H9 (cell line): ENCODE measurements around the gene LEMD1. TPM values are rescaled to one million over a fixed set of nuclear protein-coding genes. Genes with fewer than 3 reads are reported as not detected.

ENCODE experiments used
- DNase-seq: peaks from one replicate; pipeline ENCODE4 v3.0.0-alpha.2; 2017
- H2AFZ ChIP-seq: one replicate; pipeline ENCODE4 v1.6.1; 2013; ENCODE audit warnings: mild to moderate bottlenecking, low read length, control low read depth, moderate library complexity
- H2AK5ac ChIP-seq: 2 replicates; pipeline ENCODE4 v1.6.1; 2013; ENCODE audit warnings: low read length, control low read depth, mixed read lengths; ENCODE audit not compliant: insufficient read length
- H2BK120ac ChIP-seq: one replicate; pipeline ENCODE4 v1.6.1; 2013; ENCODE audit warnings: low read depth, mild to moderate bottlenecking, low read length, control low read depth, inconsistent platforms; ENCODE audit not compliant: poor library complexity, severe bottlenecking
- H2BK12ac ChIP-seq: 2 replicates; pipeline ENCODE4 v1.6.1; 2013; ENCODE audit warnings: low read length, control low read depth, mixed read lengths, low read depth; ENCODE audit not compliant: insufficient read length
- H2BK15ac ChIP-seq: 2 replicates; pipeline ENCODE4 v1.6.1; 2013; ENCODE audit warnings: low read depth, low read length, control low read depth
- H2BK20ac ChIP-seq: one replicate; pipeline ENCODE4 v1.6.1; 2013; ENCODE audit warnings: low read depth, mild to moderate bottlenecking, low read length, control low read depth, inconsistent platforms; ENCODE audit not compliant: poor library complexity, severe bottlenecking
- H2BK5ac ChIP-seq: 2 replicates; pipeline ENCODE4 v1.6.1; 2013; ENCODE audit warnings: low read length, control low read depth, mixed read lengths; ENCODE audit not compliant: insufficient read length
- H3K14ac ChIP-seq: 2 replicates; pipeline ENCODE4 v1.6.1; 2013; ENCODE audit warnings: low read length, control low read depth; ENCODE audit not compliant: insufficient read depth
- H3K18ac ChIP-seq: 2 replicates; pipeline ENCODE4 v1.6.1; 2013; ENCODE audit warnings: low read depth, mild to moderate bottlenecking, mixed read lengths, low read length, control low read depth; ENCODE audit not compliant: insufficient read length
- H3K23ac ChIP-seq: 2 replicates; pipeline ENCODE4 v1.6.1; 2013; ENCODE audit warnings: low read length, control low read depth, mixed read lengths, low read depth; ENCODE audit not compliant: insufficient read length
- H3K23me2 ChIP-seq: 2 replicates; pipeline ENCODE4 v1.6.1; 2013; ENCODE audit warnings: low read depth, mild to moderate bottlenecking, mixed read lengths, low read length, control low read depth; ENCODE audit not compliant: insufficient read length, poor library complexity, severe bottlenecking
- H3K27ac ChIP-seq: 2 replicates; pipeline ENCODE4 v1.5.1; 2013; ENCODE audit warnings: low read length, control low read depth, mixed read lengths, low read depth; ENCODE audit not compliant: insufficient read length
- H3K27me3 ChIP-seq: 2 replicates; pipeline ENCODE4 v1.6.1; 2013; ENCODE audit warnings: low read length, control low read depth, inconsistent platforms; ENCODE audit not compliant: insufficient read depth
- H3K4ac ChIP-seq: 2 replicates; pipeline ENCODE4 v1.6.1; 2013; ENCODE audit warnings: low read depth, mild to moderate bottlenecking, control low read depth, inconsistent platforms, low read length, moderate library complexity
- H3K4me1 ChIP-seq: 2 replicates; pipeline ENCODE4 v1.6.1; 2013; ENCODE audit warnings: low read length, control low read depth, inconsistent platforms; ENCODE audit not compliant: insufficient read depth
- H3K4me2 ChIP-seq: 2 replicates; pipeline ENCODE4 v1.6.1; 2013; ENCODE audit warnings: low read length, control low read depth, mixed read lengths; ENCODE audit not compliant: insufficient read length, insufficient read depth
- H3K56ac ChIP-seq: 2 replicates; pipeline ENCODE4 v1.6.1; 2013; ENCODE audit warnings: low read depth, mild to moderate bottlenecking, mixed read lengths, low read length, control low read depth; ENCODE audit not compliant: insufficient read length
- H3K79me1 ChIP-seq: 2 replicates; pipeline ENCODE4 v1.6.1; 2013; ENCODE audit warnings: low read depth, mild to moderate bottlenecking, moderate library complexity, low read length, control low read depth, inconsistent platforms; ENCODE audit not compliant: insufficient read depth, poor library complexity, severe bottlenecking
- H3K79me2 ChIP-seq: 2 replicates; pipeline ENCODE4 v1.6.1; 2013; ENCODE audit warnings: low read length, control low read depth, inconsistent platforms; ENCODE audit not compliant: insufficient read depth
- H3K9ac ChIP-seq: 2 replicates; pipeline ENCODE4 v1.6.1; 2013; ENCODE audit warnings: low read length, control low read depth, mixed read lengths; ENCODE audit not compliant: insufficient read length; ENCODE audit errors: extremely low read depth
- H3K9me3 ChIP-seq: one replicate; pipeline ENCODE4 v1.6.1; 2013; ENCODE audit warnings: low read depth, low read length, inconsistent platforms; ENCODE audit not compliant: control insufficient read depth
- H3T11ph ChIP-seq: one replicate; pipeline ENCODE4 v1.6.1; 2013; ENCODE audit warnings: mild to moderate bottlenecking, low read length, control low read depth, inconsistent platforms
- H4K20me1 ChIP-seq: one replicate; pipeline ENCODE4 v1.6.1; 2013; ENCODE audit not compliant: control insufficient read depth, insufficient read length, insufficient read depth
- H4K5ac ChIP-seq: 2 replicates; pipeline ENCODE4 v1.6.1; 2013; ENCODE audit warnings: low read depth, mild to moderate bottlenecking, mixed read lengths, low read length, control low read depth; ENCODE audit not compliant: insufficient read length
- H4K8ac ChIP-seq: replicated peaks from 2 replicates; pipeline ENCODE4 v1.6.1; 2013; ENCODE audit warnings: low read length, control low read depth, mixed read lengths, low read depth; ENCODE audit not compliant: insufficient read length
- H4K91ac ChIP-seq: 2 replicates; pipeline ENCODE4 v1.6.1; 2013; ENCODE audit warnings: low read depth, mild to moderate bottlenecking, moderate library complexity, mixed read lengths, low read length, control low read depth; ENCODE audit not compliant: insufficient read length
- H3K27ac Mint-ChIP-seq, 3 experiments: 2 replicates in 2 of 3; 3 replicates in 1 of 3; pipeline ENCODE4 v1.8.0; 2020 to 2021; ENCODE audit warnings: mixed read lengths in 3 of 3, mild to moderate bottlenecking in 1 of 3, moderate library complexity in 1 of 3
- H3K27me3 Mint-ChIP-seq: 2 replicates; pipeline ENCODE4 v1.8.0; 2021; ENCODE audit warnings: low read depth, mild to moderate bottlenecking, moderate library complexity, mixed read lengths
- H3K36me3 Mint-ChIP-seq, 3 experiments: 2 replicates in 2 of 3; 3 replicates in 1 of 3; pipeline ENCODE4 v1.8.0; 2020 to 2021; ENCODE audit warnings: low read depth in 3 of 3, mixed read lengths in 3 of 3; ENCODE audit not compliant: insufficient read depth in 1 of 3
- H3K4me1 Mint-ChIP-seq, 2 experiments: 2 replicates each; pipeline ENCODE4 v1.8.0; 2020; ENCODE audit warnings: mixed read lengths in 2 of 2
- H3K4me3 Mint-ChIP-seq, 2 experiments: 2 replicates in 1 of 2; 3 replicates in 1 of 2; pipeline ENCODE4 v1.8.0; 2020 to 2021; ENCODE audit warnings: mild to moderate bottlenecking in 2 of 2, mixed read lengths in 2 of 2, moderate library complexity in 1 of 2
- H3K9me3 Mint-ChIP-seq, 2 experiments: 2 replicates in 1 of 2; 3 replicates in 1 of 2; pipeline ENCODE4 v1.8.0; 2020; ENCODE audit warnings: mild to moderate bottlenecking in 2 of 2, mixed read lengths in 2 of 2, moderate library complexity in 1 of 2
- CTCF ChIP-seq: fragments of 200-600 bp; sonication (generic); conservative IDR thresholded peaks from 3 replicates; pipeline ENCODE4 v1.8.0; 2021; ENCODE audit warnings: antibody characterized with exemption, mild to moderate bottlenecking
- total RNA-seq: library from RNA; stranded (reverse); gene quantifications from 2 replicates; pipeline ENCODE4 v1.2.1, GENCODE V29; 2021

The LEMD1 gene
- total RNA-seq, 1 experiment from 2014 or later, result 11.8 TPM

- Mint-ChIP-seq H3K4me3 (no peak overlapping the region), H3K27me3 (peaks cover 3% of the 10 kb centered on the region)
- no peak overlapping the region for H2BK120ac ChIP-seq
Measured at GRCh38 chr1:205358579-205358978, 63.3 kb downstream of the LEMD1 start.

More at GRCh38 chr1:205358579-205358978, 63.3 kb downstream of the LEMD1 start:
- Histone ChIP-seq H2BK12ac (no peak overlapping the region), H3K79me2 (no peaks in the 10 kb centered on the region), H2BK20ac (no peak overlapping the region), H3K14ac (no peak overlapping the region), H3K9ac (no peak overlapping the region), H4K20me1 (no peaks in the 10 kb centered on the region), H3K56ac (no peak overlapping the region), H3K23me2 (no peaks in the 10 kb centered on the region), H2AK5ac (no peak overlapping the region), H2AFZ (no peak overlapping the region), H3K4me1 (peaks cover 10% of the 10 kb centered on the region; the same call in 1 of the 2 replicates), H2BK5ac (no peak overlapping the region), H3K23ac (no peak overlapping the region), H2BK15ac (no peak overlapping the region), H3K4me2 (no peak overlapping the region), H4K5ac (no peak overlapping the region), H4K8ac (no peak overlapping the region), H3K18ac (no peak overlapping the region), H3T11ph (no peak overlapping the region), H3K27ac (no peak overlapping the region), H3K79me1 (no peaks in the 10 kb centered on the region), H4K91ac (no peak overlapping the region), H3K27me3 (no peaks in the 10 kb centered on the region), H3K9me3 (no peaks in the 10 kb centered on the region), H3K4ac (no peak overlapping the region)
- no peak for DNase-seq
- Mint-ChIP-seq H3K9me3 (no peaks in the 10 kb centered on the region), H3K27ac (no peak overlapping the region), H3K36me3 (no peaks in the 10 kb centered on the region; a peak in 1 of 7 replicates), H3K4me1 (peaks cover 54 to 59% of the 10 kb centered on the region in 2 experiments)
- no peak for TF ChIP-seq CTCF
